Gastroesophageal sphincter (tissue), 4 donors: ENCODE results near the gene PPP6R2. TPM values are rescaled to one million over a fixed set of nuclear protein-coding genes. Genes with fewer than 3 reads are reported as not detected.

ENCODE experiments used
- ATAC-seq: fragments of 150-250 bp; one replicate; pipeline ENCODE4 v1.9.1; 2016; ENCODE audit warnings: mild to moderate bottlenecking, moderate library complexity
- H3K27ac ChIP-seq, 4 donors: fragments of 200-600 bp; sonication (generic) in 3 of 4; 1 replicate in 3 of 4; 2 replicates in 1 of 4; pipeline ENCODE4 v1.5.1; 2016 to 2019
- H3K27me3 ChIP-seq: fragments of 200-600 bp; sonication (generic); one replicate; pipeline ENCODE4 v1.5.1; 2019
- H3K36me3 ChIP-seq, 2 donors: fragments of 200-600 bp; sonication (generic); one replicate each; pipeline ENCODE4 v1.5.1; 2019; ENCODE audit warnings: control low read depth in 1 of 2
- H3K4me1 ChIP-seq, 3 donors: fragments of 200-600 bp; sonication (generic); 1 replicate in 2 of 3; 2 replicates in 1 of 3; pipeline ENCODE4 v1.5.1; 2016 to 2019; ENCODE audit warnings: control low read depth in 2 of 3
- H3K4me3 ChIP-seq, 2 donors: fragments of 200-600 bp; sonication (generic); one replicate each; pipeline ENCODE4 v1.5.1; 2019; ENCODE audit warnings: mild to moderate bottlenecking in 1 of 2, moderate library complexity in 1 of 2
- H3K9me3 ChIP-seq, 3 donors: fragments of 200-600 bp; sonication (generic); one replicate each; pipeline ENCODE4 v1.5.1; 2017 to 2019; ENCODE audit warnings: control low read depth in 2 of 3
- EP300 ChIP-seq: sonication (generic); formaldehyde crosslinking; IDR thresholded peaks from one replicate; pipeline ENCODE4 v1.6.1; 2017; ENCODE audit warnings: antibody characterized with exemption, mild to moderate bottlenecking
- POLR2A ChIP-seq, 2 donors: fragments of 450-650 bp; IDR thresholded peaks; one replicate each; pipeline ENCODE4 v1.6.1; 2017; ENCODE audit warnings: antibody characterized with exemption in 2 of 2, mild to moderate bottlenecking in 2 of 2, moderate library complexity in 1 of 2
- POLR2AphosphoS5 ChIP-seq: sonication (generic); formaldehyde crosslinking; IDR thresholded peaks from one replicate; pipeline ENCODE4 v1.6.1; 2017; ENCODE audit warnings: antibody characterized with exemption
- WGBS, 2 donors: methylation state at CpG; one replicate each; pipeline ENCODE4 v1.1.5; 2018; ENCODE audit warnings: low coverage in 1 of 2; 5-methylcytosine and 5-hydroxymethylcytosine counted together
- total RNA-seq, 4 donors: library from RNA; depleted of rRNA; stranded (reverse); fragments of >200 nt; gene quantifications; one replicate each; pipeline ENCODE4 v1.1.0, GENCODE V29; 2016
- TF ChIP-seq, protein P1 (sequence below), 4 experiments: fragments of 200-600 bp in 2 of 4; fragments of 450-650 bp in 2 of 4; sonication (generic) in 1 of 4; IDR thresholded peaks; one replicate each; pipeline ENCODE4 v1.5.1; 2017 to 2019; ENCODE audit warnings: antibody characterized with exemption in 4 of 4, mild to moderate bottlenecking in 2 of 4, moderate library complexity in 2 of 4

Gene PPP6R2
- total RNA-seq, 4 donors from 2014 or later, result 52.2 to 73.5 (median 64.2) TPM

- peaks cover 0 to 100% of the 10 kb centered on the region in 2 donors for H3K36me3 ChIP-seq
- 80 to 95% methylated on average over 1 to 14 of the region's 26 CpGs for WGBS, 2 donors
- no peak for ATAC-seq
- TF ChIP-seq POLR2AphosphoS5 (no peak), EP300 (no peak), POLR2A (IDR thresholded peaks at IDR 0.05) (no peak)
- TF ChIP-seq, protein P1, sequence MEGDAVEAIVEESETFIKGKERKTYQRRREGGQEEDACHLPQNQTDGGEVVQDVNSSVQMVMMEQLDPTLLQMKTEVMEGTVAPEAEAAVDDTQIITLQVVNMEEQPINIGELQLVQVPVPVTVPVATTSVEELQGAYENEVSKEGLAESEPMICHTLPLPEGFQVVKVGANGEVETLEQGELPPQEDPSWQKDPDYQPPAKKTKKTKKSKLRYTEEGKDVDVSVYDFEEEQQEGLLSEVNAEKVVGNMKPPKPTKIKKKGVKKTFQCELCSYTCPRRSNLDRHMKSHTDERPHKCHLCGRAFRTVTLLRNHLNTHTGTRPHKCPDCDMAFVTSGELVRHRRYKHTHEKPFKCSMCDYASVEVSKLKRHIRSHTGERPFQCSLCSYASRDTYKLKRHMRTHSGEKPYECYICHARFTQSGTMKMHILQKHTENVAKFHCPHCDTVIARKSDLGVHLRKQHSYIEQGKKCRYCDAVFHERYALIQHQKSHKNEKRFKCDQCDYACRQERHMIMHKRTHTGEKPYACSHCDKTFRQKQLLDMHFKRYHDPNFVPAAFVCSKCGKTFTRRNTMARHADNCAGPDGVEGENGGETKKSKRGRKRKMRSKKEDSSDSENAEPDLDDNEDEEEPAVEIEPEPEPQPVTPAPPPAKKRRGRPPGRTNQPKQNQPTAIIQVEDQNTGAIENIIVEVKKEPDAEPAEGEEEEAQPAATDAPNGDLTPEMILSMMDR (IDR thresholded peaks at IDR 0.05), result no peak
- H3K4me1 ChIP-seq, result no peaks in the 10 kb centered on the region
- H3K27ac ChIP-seq, result no peak overlapping the region
- H3K27me3 ChIP-seq, result no peaks in the 10 kb centered on the region
- H3K4me3 ChIP-seq, result no peak overlapping the region
- no peaks in the 10 kb centered on the region for H3K9me3 ChIP-seq
Measured at GRCh38 chr22:50461536-50461935, 118.4 kb downstream of the PPP6R2 start.

DNA sequence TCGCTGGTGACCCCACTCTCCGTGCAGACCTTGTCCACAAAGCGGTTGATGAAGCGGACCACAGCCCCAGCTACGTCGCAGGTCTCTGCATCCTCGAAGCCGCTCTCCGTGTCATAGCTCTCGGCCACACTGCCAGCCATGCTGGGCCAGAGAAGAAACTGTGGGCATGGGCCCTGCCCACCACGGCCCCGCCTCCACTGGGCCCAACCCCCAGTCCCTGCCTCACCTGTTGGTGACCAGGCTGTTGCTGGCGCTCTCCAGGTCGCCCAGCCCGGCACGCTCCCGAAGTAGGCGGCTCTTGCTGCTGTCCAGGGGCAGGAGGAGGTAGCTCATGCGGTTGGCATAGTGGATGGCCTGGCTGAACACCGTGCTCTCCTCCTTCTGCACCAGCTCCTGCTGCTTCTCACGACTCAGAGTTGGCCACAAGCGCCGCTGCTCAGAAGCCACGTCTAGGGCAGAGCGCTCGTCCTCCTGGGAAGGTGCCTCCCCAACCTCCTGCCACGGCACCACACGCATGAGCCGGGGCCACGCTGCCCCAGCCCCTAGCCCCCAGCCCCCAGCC is 118.9 kb downstream of the PPP6R2 start:
- 90 to 94% methylated on average over 2 to 6 of the region's 30 CpGs for WGBS, 2 donors
- H3K27ac ChIP-seq, result no peak overlapping the region
- TF ChIP-seq, protein P1 (IDR thresholded peaks at IDR 0.05), result no peak
- no peak for TF ChIP-seq EP300
- TF ChIP-seq POLR2AphosphoS5, result no peak
- TF ChIP-seq POLR2A (IDR thresholded peaks at IDR 0.05), result no peak
- ATAC-seq, result no peak
- H3K4me3 ChIP-seq, result no peak overlapping the region
- H3K9me3 ChIP-seq, result no peaks in the 10 kb centered on the region
- no peaks in the 10 kb centered on the region for H3K27me3 ChIP-seq
- H3K36me3 ChIP-seq, result peaks cover 0 to 100% of the 10 kb centered on the region in 2 donors
- H3K4me1 ChIP-seq, result no peaks in the 10 kb centered on the region

GRCh38 chr22:50463188-50463900 is 120.2 kb downstream of the PPP6R2 start:
- Histone ChIP-seq H3K27ac (no peak overlapping the region), H3K4me1 (peaks cover 0 to 2% (median 0%) of the 10 kb centered on the region in 3 donors), H3K27me3 (no peaks in the 10 kb centered on the region), H3K9me3 (no peaks in the 10 kb centered on the region), H3K36me3 (peaks cover 0 to 100% of the 10 kb centered on the region in 2 donors), H3K4me3 (no peak overlapping the region)
- no peak for ATAC-seq
- WGBS, 2 donors, result no CpG with 5 or more reads among the region's 28 CpGs
- no peak for TF ChIP-seq EP300
- TF ChIP-seq, protein P1 (IDR thresholded peaks at IDR 0.05), result no peak
- TF ChIP-seq POLR2AphosphoS5, result no peak
- TF ChIP-seq POLR2A (IDR thresholded peaks at IDR 0.05), result no peak

DNA sequence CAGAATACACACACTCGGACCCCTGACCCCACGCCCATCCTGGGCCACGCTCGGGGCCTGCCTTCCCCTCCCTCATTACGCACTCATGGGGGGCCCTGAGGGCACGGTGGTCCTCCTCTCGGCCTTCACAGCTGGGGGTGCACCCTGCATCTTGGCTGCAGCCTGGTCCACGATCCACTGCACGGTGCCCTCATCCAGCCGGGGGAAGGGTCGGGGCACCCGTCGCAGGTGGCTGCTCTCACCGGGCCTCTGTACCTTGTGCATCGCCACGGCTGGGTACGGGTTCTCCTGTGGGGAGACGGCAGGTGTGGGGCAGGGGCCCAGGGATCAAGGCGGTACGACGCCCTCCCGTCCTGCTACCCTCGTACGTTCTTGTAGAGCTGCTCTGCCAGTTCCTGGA is 121.3 kb downstream of the PPP6R2 start:
- peaks cover 0 to 13% (median under 1%) of the 10 kb centered on the region in 3 donors for H3K4me1 ChIP-seq
- H3K27ac ChIP-seq, result no peak overlapping the region
- H3K4me3 ChIP-seq, result no peak overlapping the region
- H3K9me3 ChIP-seq, result no peaks in the 10 kb centered on the region
- TF ChIP-seq POLR2A (IDR thresholded peaks at IDR 0.05), result no peak
- TF ChIP-seq, protein P1 (IDR thresholded peaks at IDR 0.05), result no peak
- no peak for TF ChIP-seq EP300
- TF ChIP-seq POLR2AphosphoS5, result no peak
- ATAC-seq, result no peak
- no peaks in the 10 kb centered on the region for H3K27me3 ChIP-seq
- H3K36me3 ChIP-seq, result peaks cover 0 to 89% of the 10 kb centered on the region in 2 donors
- WGBS, 2 donors, result no CpG with 5 or more reads among the region's 24 CpGs
